ENCODE measurements around the gene DPP6.

Gene DPP6

GRCh38 chr7:154857728-154858681 is 805.8 kb downstream of the DPP6 start:
- DNase-seq (ENCODE audit: low read depth, low spot score), result no peak

- DNase-seq (ENCODE audit: low read depth, low spot score), result no peak
Observed at GRCh38 chr7:154858836-154859537, 806.8 kb downstream of the DPP6 start.

- DNase-seq (ENCODE audit: low read depth, low spot score), result no peak
Observed at GRCh38 chr7:154859747-154860620, 807.8 kb downstream of the DPP6 start.

GRCh38 chr7:154860621-154861375 is 808.6 kb downstream of the DPP6 start:
- DNase-seq (ENCODE audit: low read depth, low spot score), result no peak

- no peak for DNase-seq (ENCODE audit: low read depth, low spot score)
Observed at GRCh38 chr7:154861589-154861988, 809.4 kb downstream of the DPP6 start.

GRCh38 chr7:154862153-154862791 is 810.1 kb downstream of the DPP6 start:
- no peak for DNase-seq (ENCODE audit: low read depth, low spot score)

- DNase-seq (ENCODE audit: low read depth, low spot score), result no peak
Observed at GRCh38 chr7:154863766-154864522, 811.7 kb downstream of the DPP6 start.

- no peak for DNase-seq (ENCODE audit: low read depth, low spot score)
Observed at GRCh38 chr7:154864523-154864891, 812.3 kb downstream of the DPP6 start.

GRCh38 chr7:154865984-154866685 is 813.9 kb downstream of the DPP6 start:
- DNase-seq (ENCODE audit: low read depth, low spot score), result no peak

- DNase-seq (ENCODE audit: low read depth, low spot score), result no peak
Observed at GRCh38 chr7:154867068-154867467, 814.9 kb downstream of the DPP6 start.

- no peak for DNase-seq (ENCODE audit: low read depth, low spot score)
Observed at GRCh38 chr7:154868921-154869320, 816.7 kb downstream of the DPP6 start.

GRCh38 chr7:154869436-154869835 is 817.2 kb downstream of the DPP6 start:
- DNase-seq (ENCODE audit: low read depth, low spot score), result no peak

- DNase-seq (ENCODE audit: low read depth, low spot score), result no peak
Observed at GRCh38 chr7:154871507-154871906, 819.3 kb downstream of the DPP6 start.

- no peak for DNase-seq (ENCODE audit: low read depth, low spot score)
Observed at GRCh38 chr7:154871928-154872750, 819.9 kb downstream of the DPP6 start.

- DNase-seq (ENCODE audit: low read depth, low spot score), result no peak
Observed at GRCh38 chr7:154872811-154873499, 820.8 kb downstream of the DPP6 start.

- DNase-seq (ENCODE audit: low read depth, low spot score), result no peak
Observed at GRCh38 chr7:154873500-154874121, 821.4 kb downstream of the DPP6 start.

- DNase-seq (ENCODE audit: low read depth, low spot score), result no peak
Observed at GRCh38 chr7:154874409-154875113, 822.4 kb downstream of the DPP6 start.
